Renal pelvis (tissue), 4 donors: ENCODE data around the gene TRANK1. TPM values are rescaled to one million over a fixed set of nuclear protein-coding genes. Genes with fewer than 3 reads are reported as not detected.

Experiments
- DNase-seq: peaks from one replicate; pipeline ENCODE4 v3.0.0-alpha.2; 2013
- polyA plus RNA-seq, 3 donors: library from polyadenylated mRNA; unstranded; fragments of 120-200 nt; gene quantifications; one replicate each; pipeline ENCODE4 v1.2.1, GENCODE V29; 2013; ENCODE audit not compliant: insufficient read length in 3 of 3

TRANK1 gene
- polyA plus RNA-seq, 3 donors, result 6.8 to 10.0 (median 7.9) TPM

DNA sequence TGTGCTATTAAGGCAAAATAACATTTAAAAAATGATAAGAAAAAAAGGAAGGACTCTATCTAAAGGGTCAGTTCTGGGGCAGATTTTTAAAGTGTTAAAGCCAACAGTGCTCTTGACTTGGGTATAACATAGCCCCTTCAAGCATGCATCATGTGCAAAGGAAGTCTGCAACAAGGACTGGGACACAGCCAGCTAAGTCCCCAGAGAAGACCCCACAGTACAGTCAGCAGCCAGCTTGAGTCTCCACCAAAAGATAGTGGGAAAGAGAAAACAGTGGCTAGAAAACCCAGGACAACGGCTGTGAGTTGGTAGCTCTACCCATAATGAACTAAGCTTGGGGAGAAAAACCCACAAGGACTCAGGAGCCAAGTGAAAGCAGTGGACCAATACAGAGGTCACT lies 94.1 kb downstream of the TRANK1 start:
- DNase-seq, result no peak

DNA sequence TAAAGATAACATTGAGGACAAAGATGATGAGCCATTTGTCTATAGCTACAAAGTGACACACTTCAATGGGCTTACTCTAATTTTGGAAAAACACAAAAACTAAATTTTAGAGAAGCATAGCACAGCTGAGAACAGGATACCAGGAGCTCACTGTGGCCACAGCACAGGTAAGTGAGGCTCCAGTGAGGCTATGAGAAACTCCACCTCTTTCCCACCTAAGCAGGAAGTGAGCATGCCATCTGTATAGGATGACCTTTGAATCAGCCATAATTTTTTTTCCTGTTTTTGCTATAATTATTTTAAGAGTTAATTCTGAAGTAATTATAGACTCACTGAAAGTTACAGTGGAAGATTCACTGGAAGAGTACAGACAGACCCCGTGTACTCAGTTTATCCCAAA lies 98.4 kb downstream of the TRANK1 start:
- no peak for DNase-seq

DNA sequence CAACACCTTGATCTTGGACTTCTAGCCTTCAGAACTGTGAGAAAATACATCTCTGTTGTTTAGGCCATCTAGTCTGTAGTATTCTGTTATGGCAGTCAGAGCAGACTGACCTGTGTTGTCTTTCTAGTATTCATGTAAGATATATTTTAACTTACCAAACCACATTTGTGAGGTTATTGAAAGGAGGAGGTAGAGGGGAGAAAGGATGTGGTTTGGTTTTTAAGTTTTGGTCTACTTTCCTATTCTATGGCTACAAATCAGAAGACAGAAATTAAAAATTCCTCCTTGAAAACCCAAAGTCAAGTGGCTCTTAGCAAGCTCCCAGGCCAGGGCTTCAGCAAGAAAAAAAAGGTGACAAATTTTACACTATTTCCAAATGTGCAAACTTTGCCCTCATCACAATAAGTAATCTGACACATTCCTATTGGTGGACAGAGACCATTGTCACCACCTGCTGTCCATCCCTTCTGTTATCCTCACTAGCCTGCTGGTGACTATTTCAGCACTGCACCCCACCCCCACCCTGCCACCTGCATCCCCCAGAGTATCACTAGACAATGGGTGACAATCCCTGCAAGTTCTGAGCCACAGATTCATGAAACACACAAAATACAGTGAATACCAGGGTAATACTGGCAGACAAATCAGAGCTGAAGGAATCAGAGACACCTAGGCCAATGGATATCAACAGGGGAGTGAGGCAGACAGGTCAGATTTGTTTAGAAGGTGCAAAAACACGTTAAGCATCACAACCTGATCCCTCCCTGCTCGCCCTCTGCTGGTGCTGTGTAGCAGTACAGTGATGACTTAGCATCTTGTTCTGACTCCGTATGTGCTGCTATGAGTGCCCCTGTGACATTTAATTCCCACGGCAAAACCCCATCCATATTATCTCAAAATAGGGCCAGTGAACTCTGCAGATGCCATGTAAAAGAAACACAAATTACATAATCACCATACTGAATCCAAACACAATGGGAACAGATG lies 101.5 kb downstream of the TRANK1 start:
- no peak for DNase-seq

DNA sequence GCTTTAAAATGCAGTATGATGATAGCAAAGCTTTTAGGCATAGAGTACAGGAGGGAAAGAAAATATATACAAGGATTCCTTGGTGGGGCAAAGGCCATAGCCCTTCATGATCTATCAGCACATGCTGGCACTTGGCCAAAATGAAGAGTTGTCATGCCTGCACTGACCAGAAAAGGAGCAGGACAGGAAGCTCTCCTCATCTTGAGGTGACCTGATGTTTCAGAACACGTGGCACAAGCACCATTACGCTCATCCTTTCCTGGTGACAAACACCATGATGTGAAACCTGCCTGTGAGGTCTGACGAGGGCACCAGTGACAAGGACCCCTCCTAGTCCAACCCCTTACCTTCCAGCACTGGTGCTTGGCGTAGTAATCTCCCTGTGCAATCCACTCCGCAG lies 102.6 kb downstream of the TRANK1 start:
- no peak for DNase-seq

DNA sequence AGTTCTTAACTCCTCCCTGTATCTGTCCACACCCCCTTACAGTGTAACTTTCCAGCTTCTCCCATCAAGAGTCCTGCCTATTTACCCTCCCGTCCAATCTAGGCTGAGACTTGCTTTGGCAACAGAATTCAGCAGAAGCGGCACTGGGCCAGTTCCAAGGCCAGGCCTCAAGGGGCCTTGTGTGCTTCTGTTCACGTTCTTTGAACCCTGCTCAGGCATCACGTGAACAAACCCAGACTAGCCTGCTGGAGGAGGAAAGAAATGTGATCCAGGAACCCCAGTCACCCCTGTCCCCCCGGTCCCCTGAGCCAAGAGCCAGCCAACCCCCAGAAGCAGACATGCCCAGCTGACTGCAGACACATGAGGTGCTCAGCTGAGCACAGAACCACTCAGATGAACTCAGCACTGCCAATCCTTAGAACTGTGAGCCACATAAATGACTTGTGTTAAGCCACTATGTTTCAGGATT lies 104.4 kb downstream of the TRANK1 start:
- no peak for DNase-seq

DNA sequence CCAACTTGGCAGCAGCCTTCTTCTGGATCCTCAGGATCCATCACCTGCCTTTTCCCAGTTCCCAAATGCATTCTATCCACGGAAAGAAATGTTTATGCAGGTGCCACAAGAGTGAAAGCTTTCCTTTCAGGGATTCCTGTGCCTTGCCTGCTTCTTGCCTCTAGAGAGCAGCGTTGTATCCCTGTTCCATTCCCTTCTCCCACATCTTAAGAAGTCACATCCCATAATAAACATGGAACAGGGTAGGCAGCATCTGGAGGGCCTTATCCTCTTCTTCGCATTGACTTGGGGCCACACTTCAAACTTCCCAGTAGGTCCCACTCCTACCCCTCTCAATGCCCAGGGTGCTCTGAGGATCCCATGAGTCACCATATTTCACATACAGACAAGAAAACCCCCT lies 107.8 kb downstream of the TRANK1 start:
- DNase-seq, result no peak

DNA sequence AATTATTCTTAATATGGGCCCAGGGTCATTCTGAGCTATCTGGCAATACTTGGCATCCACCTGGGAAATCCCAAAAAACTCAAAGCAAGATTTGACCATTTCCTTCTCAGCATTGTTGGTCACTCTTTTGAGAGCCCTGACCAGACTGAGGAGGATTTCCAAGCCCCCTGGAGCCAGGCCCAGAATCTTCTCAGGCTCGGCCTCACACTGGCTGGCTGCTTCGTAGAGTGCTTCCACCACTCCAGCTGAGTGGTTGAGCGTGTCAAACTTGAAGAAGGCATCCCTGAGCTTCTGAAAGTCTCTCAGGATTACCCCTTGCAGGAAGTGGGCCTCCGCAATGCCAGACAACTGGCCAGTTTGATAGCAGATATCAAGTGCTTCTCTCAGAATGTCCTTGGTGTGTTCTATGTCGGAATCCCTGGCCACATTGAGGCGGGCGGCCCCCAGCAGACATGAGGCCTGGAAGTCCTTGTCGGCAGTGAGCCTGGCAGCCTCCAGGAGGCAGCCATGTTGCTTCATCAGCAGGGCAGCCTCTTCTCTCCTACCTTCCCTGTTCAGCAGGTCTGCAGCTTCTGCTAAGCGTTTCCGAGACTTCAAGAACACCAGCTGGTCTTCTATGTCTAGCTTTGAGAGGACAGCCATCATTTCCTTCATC lies 111.6 kb downstream of the TRANK1 start:
- no peak for DNase-seq

DNA sequence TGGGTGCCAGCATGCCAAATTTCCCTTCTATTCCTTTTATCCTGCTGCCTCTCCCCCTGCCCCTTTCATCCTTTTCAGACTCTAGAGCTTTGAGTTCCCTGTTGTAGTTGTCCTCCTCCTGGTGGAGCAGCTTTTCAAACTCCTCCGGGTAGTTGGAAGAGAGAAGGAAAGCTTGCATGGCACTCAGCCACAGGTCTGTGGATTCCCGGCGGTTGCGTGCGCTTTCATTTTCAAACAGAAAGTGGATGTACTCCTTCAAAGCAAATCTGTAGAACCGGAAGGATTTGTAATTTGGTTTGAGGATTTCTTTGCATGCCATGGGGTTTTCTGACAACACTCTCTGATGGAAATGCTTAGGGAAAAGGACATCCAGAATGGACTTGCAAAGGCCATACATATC lies 112.4 kb downstream of the TRANK1 start:
- no peak for DNase-seq

DNA sequence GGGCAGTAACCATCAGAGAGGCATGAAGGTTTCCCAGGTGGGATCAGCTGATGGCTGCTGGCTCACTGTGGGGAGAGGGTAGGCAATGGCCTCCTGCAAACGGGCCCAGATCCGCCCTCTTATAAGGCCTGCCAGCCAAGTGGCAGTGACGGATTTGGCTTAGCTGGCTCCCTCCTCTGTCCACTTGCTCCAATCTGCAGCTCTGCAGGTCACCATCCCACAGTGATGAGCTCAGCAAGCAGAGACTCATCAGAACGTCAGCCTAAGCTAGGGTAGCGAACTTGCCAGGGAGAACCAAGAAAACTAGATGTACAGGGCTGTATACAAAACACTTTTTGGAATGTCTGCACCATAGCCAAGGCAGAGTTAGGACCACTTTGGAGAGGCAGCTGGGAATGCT lies 117.7 kb downstream of the TRANK1 start:
- no peak for DNase-seq

DNA sequence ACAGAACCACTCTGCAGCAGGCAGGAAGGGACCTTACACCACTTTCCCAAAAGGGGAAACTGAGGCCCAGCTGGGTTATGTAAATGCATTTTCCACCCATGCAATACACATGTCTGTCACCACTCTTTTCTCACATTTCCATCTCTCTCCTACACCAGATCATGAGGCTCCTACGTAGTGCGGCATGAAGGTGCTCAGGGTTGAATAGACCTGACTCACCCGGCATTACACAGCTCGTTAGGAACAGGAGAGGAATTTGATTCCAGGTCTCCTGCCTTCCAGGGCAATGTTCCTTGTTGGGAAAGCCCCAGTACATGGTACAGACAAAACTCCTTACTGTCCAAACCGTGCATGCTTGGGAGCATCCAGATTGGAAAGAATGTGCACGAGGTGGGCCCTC lies 118.6 kb downstream of the TRANK1 start:
- no peak for DNase-seq

DNA sequence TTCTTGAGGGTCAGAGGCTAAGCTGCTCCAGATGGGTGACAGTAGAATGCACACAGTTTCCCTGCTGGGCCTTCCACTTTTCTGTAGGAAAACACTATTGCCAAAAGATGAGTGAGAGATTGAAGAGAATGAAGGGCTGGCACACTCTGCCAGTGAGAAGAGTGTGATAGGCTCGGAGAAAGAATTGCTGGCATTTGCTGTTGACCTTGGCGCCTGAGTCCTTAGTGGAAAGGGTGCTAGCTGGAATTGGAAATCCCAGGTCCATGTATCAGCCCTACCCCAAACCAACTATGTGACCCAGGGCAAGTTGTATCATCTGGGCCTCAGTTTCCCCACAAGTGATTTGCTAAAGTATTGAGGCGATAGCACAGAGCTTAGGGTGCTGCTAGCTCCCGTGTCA lies 120.4 kb downstream of the TRANK1 start:
- DNase-seq, result no peak

DNA sequence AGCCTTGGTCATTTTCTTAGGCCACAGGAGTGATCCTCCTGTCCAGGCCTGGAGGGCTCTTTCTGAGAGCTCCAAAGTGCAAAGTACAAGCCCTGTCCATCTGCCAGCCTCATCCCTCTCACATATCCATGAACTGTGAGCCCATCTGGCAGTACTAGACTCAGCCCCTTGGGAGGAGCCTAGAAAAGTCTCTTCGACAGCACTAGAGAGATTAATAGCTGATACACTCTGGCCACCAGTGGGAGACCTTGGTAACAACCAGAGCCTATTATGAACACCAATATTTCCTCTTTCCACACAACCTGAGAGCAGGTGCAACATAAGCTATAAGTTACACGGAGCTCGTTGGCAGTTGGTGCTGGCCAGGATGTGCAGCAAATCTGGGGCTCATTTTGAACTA lies 121.0 kb downstream of the TRANK1 start:
- DNase-seq, result no peak

DNA sequence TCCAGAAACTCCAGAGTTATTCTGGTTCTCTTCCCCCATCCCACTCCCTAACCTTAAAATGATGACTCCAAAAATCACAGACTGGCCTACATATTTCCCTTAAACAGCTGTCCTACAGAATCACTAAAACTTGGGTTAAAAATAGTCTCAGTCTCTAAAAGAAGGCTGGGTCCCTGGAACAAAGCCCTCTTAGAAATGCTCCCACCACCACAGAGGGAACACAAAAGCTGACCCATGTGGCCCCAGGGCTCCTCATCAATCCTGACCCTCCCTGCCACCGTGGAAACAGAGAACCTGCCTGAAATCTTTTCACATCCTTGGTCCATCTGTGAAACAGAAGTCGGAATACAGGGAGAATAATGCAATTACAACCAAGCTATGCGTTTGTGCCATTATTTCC lies 124.8 kb downstream of the TRANK1 start:
- no peak for DNase-seq

DNA sequence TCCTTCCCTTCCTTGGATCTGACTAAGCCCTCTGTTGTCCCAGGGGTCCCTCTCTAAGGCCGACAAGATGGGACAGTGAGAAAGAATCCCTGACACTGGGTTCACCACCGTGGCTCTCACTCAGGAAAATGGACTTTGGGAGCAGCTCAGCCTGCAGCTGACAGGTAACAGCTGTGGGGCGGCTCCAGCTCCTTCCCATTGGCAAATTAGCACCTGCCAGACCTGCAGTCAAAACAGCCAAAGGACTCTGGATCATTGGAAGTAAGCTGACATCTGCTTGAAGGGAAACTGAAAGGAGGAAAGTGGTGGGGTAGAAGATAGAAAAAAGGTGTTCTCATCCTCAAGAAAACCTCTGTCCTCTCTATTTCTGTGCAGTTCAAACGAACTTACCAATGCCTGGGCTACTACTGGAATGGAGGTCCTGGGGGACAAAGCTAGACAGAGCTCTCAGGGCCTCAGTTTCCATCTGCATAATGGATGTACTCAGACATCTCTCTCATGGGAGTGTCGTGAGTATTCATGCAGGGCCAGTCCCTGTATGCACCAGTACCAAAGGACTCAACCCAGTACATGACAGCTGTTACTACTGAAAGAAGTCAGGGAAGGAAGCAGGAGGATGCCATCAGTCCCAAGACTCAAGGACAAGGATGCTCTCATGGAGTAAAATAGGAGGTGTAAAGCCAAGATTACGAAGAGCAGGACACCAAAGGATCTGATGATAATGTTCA lies 126.9 kb downstream of the TRANK1 start:
- DNase-seq, result no peak

DNA sequence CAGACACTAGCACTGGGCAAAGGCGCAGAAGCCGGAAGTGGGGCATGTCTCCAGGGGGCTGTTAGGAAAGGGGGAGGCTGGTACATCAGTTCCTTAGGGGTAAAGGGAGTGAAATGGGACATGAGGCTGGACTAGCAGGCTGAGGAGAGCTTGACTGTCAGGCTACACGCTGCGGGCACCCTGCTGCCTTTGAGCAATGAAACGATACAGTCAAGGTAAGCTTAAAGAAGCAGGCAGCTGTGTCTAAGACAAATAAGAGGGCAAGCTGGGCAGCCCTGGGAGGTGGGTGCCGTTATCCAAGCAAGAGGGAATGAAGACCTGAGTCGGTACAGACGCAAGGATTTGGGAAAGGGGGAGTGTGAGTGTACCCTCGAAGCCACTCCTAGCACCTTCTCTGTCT lies 129.5 kb downstream of the TRANK1 start:
- no peak for DNase-seq

DNA sequence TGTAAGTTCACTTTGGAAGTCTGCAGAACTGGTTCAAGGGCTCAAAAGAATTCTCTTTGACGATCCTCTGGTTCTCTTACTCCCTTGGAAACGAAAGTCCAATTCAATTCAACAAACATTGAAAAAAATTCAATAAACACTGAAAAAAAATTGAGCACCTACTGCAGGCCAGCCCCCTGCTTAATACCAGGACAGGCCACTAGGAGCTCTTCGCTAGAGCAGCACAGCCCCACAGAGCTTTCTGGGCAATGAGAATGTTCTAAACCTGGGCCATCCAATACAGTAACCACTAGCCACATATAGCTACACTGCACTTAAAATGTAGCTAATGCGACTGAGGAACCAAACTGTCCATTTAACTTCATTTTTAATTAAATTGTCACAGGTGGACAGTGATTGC lies 130.1 kb downstream of the TRANK1 start:
- no peak for DNase-seq

DNA sequence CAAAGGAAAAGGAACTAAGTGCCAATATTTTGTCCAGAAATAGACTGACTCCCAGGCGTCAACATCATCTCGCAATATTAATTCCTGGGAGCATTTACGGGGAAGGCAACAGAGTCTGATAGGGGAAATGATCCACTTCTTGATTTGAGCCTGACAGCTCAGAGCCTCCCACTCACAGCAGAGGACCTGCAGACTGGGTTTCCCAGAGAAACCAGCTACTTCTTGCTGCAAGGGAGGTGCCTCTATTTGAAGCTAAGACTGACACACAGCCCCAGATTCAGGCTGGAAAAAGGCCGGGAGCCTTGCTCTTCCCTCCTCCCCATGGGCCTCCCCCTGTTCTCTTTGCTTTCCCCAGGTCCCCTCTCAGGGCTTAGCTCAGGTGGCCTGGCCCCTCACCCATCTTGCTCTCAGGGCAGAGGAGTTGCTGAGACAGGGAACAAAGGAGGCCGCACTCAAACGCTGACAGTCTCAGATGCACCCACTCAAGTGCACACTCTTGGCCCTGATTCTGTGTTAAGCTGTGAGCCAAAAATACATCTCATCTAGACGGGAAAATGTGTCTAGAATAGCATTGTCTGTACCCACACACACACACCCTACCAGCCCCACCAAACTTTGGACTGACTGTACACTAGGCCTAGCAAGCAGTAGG lies 130.7 kb downstream of the TRANK1 start:
- DNase-seq, result no peak

DNA sequence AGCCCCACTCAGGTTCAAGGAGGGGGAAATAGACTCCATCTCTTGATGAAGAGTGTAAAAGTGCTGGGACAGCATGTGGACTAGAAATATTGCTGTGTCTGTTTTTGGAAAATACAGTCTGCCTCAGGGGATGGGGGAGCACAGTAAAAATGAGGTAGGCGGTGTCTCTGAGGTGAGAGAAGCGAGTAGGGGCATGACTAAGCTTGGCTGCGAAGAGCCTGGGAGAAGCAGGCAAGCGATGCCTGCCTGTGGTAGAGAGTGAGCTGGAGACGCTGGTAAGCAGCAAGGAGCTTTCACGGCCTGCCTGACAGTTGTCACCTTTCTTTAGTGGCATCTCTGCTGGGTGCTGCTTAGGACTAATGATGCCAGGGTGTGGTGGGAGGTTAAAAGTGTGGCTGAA lies 131.5 kb downstream of the TRANK1 start:
- no peak for DNase-seq

DNA sequence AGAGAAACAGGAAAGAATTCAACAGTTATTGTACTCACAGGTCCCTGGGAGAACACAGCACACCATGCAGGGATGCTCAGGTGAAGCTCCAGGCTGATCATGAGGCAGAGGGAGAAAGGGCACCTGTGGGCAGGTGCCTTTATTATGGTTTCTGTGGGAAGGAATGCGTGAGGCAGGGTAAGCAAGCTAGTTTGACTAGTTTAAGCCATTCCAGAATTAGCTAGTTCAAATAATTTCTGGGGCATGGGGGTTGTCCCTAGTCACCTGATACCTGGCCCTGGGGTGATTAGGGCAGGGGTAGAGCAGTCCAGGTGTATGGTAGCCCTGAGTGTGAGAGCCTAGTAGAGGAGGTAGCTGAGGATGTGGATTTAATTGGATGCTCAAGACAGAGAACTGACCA lies 132.6 kb downstream of the TRANK1 start:
- no peak for DNase-seq

DNA sequence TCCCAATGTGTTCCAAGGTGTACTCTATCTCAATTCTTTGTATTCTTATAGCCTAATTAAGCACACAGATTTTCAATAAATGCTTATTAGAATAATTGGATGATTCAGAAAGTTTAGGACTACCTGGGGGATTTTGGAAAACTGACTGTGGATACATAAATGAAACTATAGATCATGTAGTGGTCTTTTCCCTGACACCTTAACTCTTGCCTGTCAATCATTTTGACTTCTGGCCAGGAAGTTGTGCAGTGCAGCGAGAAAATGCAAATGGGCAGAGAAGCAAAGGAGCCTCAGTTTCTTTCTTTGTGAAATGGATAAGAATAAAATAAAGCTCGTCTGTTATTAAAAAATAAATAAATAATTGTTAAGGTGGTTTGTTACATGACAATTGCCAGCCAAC lies 133.1 kb downstream of the TRANK1 start:
- no peak for DNase-seq

DNA sequence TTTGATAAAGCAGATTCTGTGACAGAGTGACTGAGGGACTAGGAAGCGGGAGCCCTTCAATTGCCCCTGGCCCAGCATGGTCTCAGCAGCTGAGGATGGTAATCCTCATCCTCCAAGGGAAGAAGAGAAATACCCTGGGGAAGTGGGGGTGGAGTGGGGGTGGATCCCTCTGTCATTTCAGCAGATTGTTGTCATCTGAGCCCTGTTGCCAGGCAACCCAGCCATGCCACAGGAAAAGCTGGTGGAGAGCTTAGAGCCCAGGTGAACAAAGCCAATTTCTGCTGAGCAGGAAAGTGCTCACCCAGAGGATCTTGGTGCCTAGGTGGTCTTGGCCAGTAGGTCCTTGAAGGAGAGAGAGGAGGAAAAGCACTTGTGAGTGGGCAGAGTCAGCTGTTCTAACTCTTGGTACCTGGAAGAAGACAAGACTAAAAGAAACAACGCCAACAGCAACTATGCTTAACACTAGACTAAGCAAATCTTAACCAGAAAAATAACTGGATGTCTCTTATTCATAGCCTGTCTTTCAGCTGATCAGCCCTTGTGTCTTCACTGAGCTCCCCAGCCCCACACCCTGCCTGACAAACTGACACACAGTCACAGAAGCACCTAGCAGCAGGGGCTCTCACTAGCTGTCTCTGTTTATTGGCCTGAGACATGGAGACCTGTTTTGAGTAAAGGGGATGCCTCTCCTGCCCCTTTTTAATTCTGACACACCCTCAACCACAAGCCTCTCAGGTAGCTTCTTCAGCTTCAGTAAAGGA lies 140.4 kb downstream of the TRANK1 start:
- DNase-seq, result peak; percentile 14
